Stimulated activated CD4-positive, alpha-beta T cell treated with anti-CD3 and anti-CD28 coated beads, TNF-alpha, amount 100 ng/mL, for 1 hour (primary cell): ENCODE data around the gene ATMIN.

Source experiments
- DNase-seq, 3 donors: peaks; one replicate each; pipeline ENCODE4 v3.0.0-alpha.2; 2020; ENCODE audit warnings: low read depth in 3 of 3, low spot score in 1 of 3

The ATMIN gene

GRCh38 chr16:81061871-81062608 is 26.4 kb downstream of the ATMIN start:
- DNase-seq: no peak

DNA sequence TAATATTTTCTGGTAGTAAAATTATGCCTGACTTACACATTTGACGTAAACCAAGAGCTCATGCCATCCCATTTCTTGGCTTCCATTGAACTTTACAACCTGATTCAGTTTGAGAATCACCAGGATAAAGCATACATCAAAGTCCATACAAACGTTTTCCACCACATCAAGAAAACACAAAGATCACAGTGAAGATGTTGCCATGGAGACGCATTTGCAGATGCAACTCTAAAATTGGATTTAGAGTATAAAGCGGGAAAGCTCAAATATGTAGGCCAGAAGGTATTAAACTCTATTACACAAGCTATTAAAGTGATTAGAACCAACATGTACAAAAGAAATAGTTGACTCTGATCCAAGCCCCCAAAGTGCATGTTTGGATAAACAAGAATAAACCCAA is 31.0 kb downstream of the ATMIN start:
- no peak for DNase-seq

- no peak for DNase-seq
These were observed 31.5 kb downstream of the ATMIN start for GRCh38 chr16:81067166-81067565.

GRCh38 chr16:81069063-81069462 is 33.4 kb downstream of the ATMIN start:
- DNase-seq: no peak

GRCh38 chr16:81070979-81071378 is 35.3 kb downstream of the ATMIN start:
- DNase-seq: no peak

- no peak for DNase-seq
These were observed 36.2 kb downstream of the ATMIN start for GRCh38 chr16:81071805-81072204.

- no peak for DNase-seq
These were observed 38.1 kb downstream of the ATMIN start for GRCh38 chr16:81073560-81074330.

DNA sequence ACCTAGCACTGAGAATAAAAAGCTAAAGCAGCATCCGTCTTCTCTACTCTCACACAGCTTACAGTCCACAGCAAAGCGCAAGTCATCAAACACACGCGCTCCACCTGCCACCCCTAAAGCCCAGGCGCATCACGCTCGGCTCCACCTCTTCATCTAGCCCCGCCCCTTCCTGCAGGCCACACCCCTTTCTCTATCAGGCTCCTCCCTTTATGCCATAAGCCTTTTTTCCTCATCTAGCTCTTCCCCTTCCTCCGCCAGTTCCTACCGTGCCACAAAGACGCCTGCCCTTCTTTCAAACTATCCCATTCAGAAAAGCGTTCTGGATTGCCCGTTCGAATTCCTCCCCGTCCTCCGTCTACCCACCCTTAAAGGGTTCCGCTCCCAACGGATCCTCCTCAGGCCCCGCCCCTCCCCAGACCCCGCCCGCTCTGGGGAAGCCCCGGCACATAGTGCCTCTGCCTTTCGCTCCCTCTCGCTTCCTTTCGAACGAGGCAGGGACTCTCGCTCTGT is 41.0 kb downstream of the ATMIN start:
- DNase-seq: peak; percentile 74 to 96 (median 88)

DNA sequence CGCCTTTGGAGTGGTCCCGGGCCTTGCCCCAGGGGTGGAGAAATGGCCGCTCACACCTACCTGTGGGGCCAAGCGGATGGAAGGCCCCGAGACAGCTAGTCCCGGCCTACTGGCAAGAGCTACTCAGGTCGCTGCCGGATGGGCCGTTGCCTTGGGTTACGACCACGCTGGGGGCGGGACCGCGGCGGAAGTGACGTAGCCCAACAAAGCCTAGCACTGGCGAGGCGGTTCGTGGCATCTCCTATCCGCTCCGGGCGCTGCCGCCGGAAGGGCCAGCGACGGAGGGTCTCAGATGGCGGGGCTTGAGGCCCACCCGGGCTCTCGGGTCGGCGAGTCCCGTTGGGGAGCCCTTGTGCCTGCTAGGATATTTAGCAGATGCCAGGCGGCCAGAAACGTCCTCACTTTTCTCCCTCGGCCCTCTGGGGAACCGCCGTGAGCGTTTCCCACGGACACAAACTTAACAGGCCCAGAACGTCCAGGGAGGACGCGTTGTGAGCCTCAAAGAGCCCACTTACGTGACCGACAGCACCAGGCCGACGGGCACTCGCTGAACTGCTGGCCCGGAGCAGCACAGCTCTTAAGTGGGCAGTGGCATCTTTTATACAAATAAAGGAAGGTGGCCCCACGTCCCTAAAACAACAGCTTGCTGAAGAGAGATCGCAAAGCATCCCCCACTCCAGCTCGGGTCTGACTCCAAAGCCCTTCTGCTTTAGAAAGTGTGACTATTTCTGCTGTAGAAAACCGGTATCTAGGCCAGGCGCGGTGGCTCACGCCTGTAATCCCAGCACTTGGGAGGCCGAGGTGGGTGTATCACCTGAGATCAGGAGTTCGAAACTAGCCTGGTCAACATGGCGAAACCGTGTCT is 41.7 kb downstream of the ATMIN start, which contains the start of gene C16orf46:
Gene C16orf46, minus strand, starts transcription at position 163 of the 865 bp plus-strand sequence. CDS start 13,283 bp downstream, outside the sequence.
- peak; percentile 85 to 97 (median 87) for DNase-seq

DNA sequence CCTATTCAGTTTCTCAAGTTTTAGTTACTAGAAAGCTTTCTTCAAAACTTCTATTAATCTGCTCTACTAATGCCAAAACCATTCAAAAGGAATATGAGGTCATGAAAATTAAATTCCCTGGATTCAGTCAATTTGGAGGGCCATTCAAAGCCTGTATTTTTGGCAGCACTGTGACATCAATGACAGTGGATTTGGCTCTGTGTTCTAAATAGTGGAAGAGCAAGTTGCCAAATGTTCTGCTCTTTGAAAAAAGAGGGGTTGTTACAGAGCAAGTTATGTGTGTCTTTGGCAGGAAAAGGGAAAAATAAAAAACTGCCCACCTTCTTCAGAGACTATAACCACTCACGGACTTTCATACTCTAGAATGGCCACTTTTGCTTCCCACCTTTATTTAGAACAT is 44.6 kb downstream of the ATMIN start:
- no peak for DNase-seq

DNA sequence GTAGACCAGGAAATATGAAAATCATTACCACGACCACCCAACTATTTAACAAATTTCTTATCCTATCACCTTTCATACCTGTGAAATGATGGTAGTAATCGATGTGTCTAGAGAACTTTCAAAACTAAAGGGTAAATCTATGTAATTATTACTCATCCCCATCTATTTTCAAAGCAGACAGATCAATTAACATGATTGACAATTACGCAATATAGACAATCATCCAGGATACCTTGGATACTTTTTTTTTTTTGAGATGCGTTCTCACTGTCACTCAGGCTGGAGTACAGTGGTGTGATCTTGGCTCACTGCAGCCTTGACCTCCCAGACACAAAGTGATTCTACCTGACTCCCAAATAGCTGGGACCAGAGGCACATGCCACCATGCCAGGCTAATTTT is 45.4 kb downstream of the ATMIN start:
- no peak for DNase-seq

- no peak for DNase-seq
These were observed 53.2 kb downstream of the ATMIN start for GRCh38 chr16:81088836-81089235.

DNA sequence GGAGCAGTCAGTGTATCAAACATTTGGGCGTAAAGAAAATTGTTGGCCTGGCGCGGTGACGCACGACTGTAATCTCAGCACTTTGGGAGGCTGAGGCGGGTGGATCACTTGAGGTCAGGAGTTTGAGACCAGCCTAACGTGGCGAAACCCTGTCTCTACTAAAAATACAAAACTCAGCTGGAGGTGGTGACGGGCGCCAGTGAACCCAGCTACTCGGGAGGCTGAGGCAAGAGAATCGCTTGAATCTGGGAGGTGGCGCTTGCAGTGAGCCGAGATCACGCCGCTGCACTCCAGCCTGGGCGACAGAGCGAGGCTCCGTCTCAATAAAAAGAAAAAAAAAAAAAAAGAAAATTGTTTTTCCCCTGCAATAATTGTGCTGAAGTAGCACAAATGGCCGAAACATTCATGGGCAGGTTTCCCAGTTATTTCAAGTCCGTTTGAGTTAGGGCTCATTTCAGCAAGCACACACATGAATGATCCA is 59.2 kb downstream of the ATMIN start:
- DNase-seq: no peak

- DNase-seq: no peak
These were observed 60.0 kb downstream of the ATMIN start for GRCh38 chr16:81095653-81095952.

DNA sequence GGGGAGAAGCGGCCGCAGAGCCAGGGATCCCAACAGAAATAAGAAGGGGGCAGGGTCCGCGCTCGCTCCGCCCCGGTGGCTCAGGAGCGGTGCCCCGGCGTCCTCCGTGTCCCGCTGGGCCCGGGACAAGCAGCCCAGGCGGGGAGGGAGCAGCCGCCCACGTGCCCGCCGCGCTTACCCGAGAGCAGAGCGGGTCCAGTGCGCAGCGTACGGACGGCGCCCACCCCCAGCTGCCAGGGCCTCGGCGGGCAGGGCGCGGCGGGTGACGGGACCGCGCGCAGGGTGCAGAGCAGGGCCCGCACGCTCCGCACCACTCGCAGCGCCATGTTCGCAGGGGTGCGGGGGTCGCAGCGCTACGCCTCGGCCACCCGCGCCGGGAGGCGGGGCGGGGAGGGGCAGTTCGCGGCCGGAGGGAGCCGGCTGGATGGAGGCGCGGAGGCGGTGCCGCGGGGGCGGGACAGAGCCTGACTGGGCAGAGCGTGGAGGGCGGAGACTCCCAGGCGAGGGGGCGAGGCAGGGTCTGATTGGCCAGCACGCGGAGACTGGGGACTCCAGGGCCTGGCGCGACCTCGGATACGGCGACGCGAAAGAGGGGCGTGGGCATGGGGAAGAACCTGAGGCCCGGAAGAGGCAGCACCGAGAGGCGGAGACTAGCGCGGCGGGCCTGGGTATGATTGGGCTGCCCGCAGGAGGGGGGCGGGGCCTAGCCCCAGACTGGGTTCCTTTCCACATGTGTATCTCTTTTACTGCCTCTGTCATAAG is 60.5 kb downstream of the ATMIN start, which contains the start of gene GCSH:
Gene GCSH, minus strand, starts transcription at position 443 of the 762 bp plus-strand sequence. Its CDS starts 117 bp downstream, at position 326.
- DNase-seq: peak; percentile 94 to 96 (median 94)

- DNase-seq: no peak
These were observed 61.1 kb downstream of the ATMIN start for GRCh38 chr16:81096715-81097208.
